ENCODE results near the gene DNA2. TPM values are rescaled to one million over a fixed set of nuclear protein-coding genes. Genes with fewer than 3 reads are reported as not detected.
A peak's percentile ranks its signal among the peaks of the same experiment; 100 is the strongest.

DNA2 gene
- total and polyA plus RNA-seq, 2 donors (not counting 1 experiment from before 2014, with no cell fraction given) = 2.6 to 6.4 TPM

GRCh38 chr10:68499544-68499943 lies 27.8 kb upstream of the DNA2 start:
- Histone ChIP-seq H3K4me1 (ENCODE audit: control insufficient read depth, extremely low read depth, insufficient read depth, low read length) (no peaks in the 10 kb centered on the region), H3K27me3 (ENCODE audit: control insufficient read depth, insufficient read depth, low read length) (no peaks in the 10 kb centered on the region), H3K27ac (ENCODE audit: insufficient read depth, low read length) (no peak overlapping the region), H3K9ac (ENCODE audit: insufficient read depth, low read length) (no peak overlapping the region), H3K4me3 (replicated peaks in 1 of 4; ENCODE audit: control extremely low read depth in 1 of 4, insufficient read depth in 1 of 4, low read depth in 3 of 4, low read length in 4 of 4) (no peak overlapping the region), H2AFZ (ENCODE audit: low read length) (no peak overlapping the region), H3K9me3 (ENCODE audit: control insufficient read depth, insufficient read depth, low read depth, low read length) (no peaks in the 10 kb centered on the region), H3K79me2 (ENCODE audit: control insufficient read depth, insufficient read depth, low read length) (no peaks in the 10 kb centered on the region), H4K20me1 (ENCODE audit: control insufficient read depth, extremely low read depth, insufficient read depth, low read length) (no peaks in the 10 kb centered on the region), H3K4me2 (ENCODE audit: extremely low read depth, insufficient read depth, low read length) (no peak overlapping the region), H3K36me3 (ENCODE audit: control insufficient read depth, insufficient read depth, low read length) (no peaks in the 10 kb centered on the region)
- no peak for DNase-seq (ENCODE audit: low read depth in 2 of 2)
- no peak for TF ChIP-seq EZH2 (IDR thresholded peaks at IDR 0.05; ENCODE audit: low read length, missing control alignments)

- Histone ChIP-seq H3K4me3 (replicated peaks in 1 of 4; ENCODE audit: control extremely low read depth in 1 of 4, insufficient read depth in 1 of 4, low read depth in 3 of 4, low read length in 4 of 4) (no peak overlapping the region), H3K27ac (ENCODE audit: insufficient read depth, low read length) (no peak overlapping the region), H2AFZ (ENCODE audit: low read length) (no peak overlapping the region), H3K9me3 (ENCODE audit: control insufficient read depth, insufficient read depth, low read depth, low read length) (no peaks in the 10 kb centered on the region), H4K20me1 (ENCODE audit: control insufficient read depth, extremely low read depth, insufficient read depth, low read length) (no peaks in the 10 kb centered on the region), H3K36me3 (ENCODE audit: control insufficient read depth, insufficient read depth, low read length) (no peaks in the 10 kb centered on the region), H3K9ac (ENCODE audit: insufficient read depth, low read length) (no peak overlapping the region), H3K79me2 (ENCODE audit: control insufficient read depth, insufficient read depth, low read length) (no peaks in the 10 kb centered on the region), H3K27me3 (ENCODE audit: control insufficient read depth, insufficient read depth, low read length) (no peaks in the 10 kb centered on the region), H3K4me2 (ENCODE audit: extremely low read depth, insufficient read depth, low read length) (no peak overlapping the region), H3K4me1 (ENCODE audit: control insufficient read depth, extremely low read depth, insufficient read depth, low read length) (no peaks in the 10 kb centered on the region)
- no peak for DNase-seq (ENCODE audit: low read depth in 2 of 2)
- no peak for TF ChIP-seq EZH2 (IDR thresholded peaks at IDR 0.05; ENCODE audit: low read length, missing control alignments)
- TF ChIP-seq CTCF (conservative IDR thresholded peaks at IDR 0.05 in 1 of 2, IDR thresholded peaks at IDR 0.05 in 1 of 2; ENCODE audit: low read depth in 1 of 2, low read length in 2 of 2) = no peak
Measured at GRCh38 chr10:68496072-68496471, 24.3 kb upstream of the DNA2 start.

- no peaks in the 10 kb centered on the region for H4K20me1 ChIP-seq (ENCODE audit: control insufficient read depth, extremely low read depth, insufficient read depth, low read length)
- H3K4me3 ChIP-seq (replicated peaks in 1 of 4; ENCODE audit: control extremely low read depth in 1 of 4, insufficient read depth in 1 of 4, low read depth in 3 of 4, low read length in 4 of 4) = no peak overlapping the region
- H3K9ac ChIP-seq (ENCODE audit: insufficient read depth, low read length) = no peak overlapping the region
- no peak overlapping the region for H2AFZ ChIP-seq (ENCODE audit: low read length)
- no peaks in the 10 kb centered on the region for H3K4me1 ChIP-seq (ENCODE audit: control insufficient read depth, extremely low read depth, insufficient read depth, low read length)
- H3K27ac ChIP-seq (ENCODE audit: insufficient read depth, low read length) = no peak overlapping the region
- H3K36me3 ChIP-seq (ENCODE audit: control insufficient read depth, insufficient read depth, low read length) = no peaks in the 10 kb centered on the region
- no peaks in the 10 kb centered on the region for H3K79me2 ChIP-seq (ENCODE audit: control insufficient read depth, insufficient read depth, low read length)
- TF ChIP-seq CTCF (conservative IDR thresholded peaks at IDR 0.05 in 1 of 2, IDR thresholded peaks at IDR 0.05 in 1 of 2; ENCODE audit: low read depth in 1 of 2, low read length in 2 of 2) = no peak
- no peak for TF ChIP-seq EZH2 (IDR thresholded peaks at IDR 0.05; ENCODE audit: low read length, missing control alignments)
- DNase-seq (ENCODE audit: low read depth in 2 of 2) = peak in 1 of 2 donors; percentile 76
- no peak overlapping the region for H3K4me2 ChIP-seq (ENCODE audit: extremely low read depth, insufficient read depth, low read length)
- no peaks in the 10 kb centered on the region for H3K27me3 ChIP-seq (ENCODE audit: control insufficient read depth, insufficient read depth, low read length)
- H3K9me3 ChIP-seq (ENCODE audit: control insufficient read depth, insufficient read depth, low read depth, low read length) = no peaks in the 10 kb centered on the region
Measured at GRCh38 chr10:68492118-68492517, 20.3 kb upstream of the DNA2 start.

Data from fibroblast of lung (primary cell).